ENCODE results near the gene USP16. TPM values are rescaled to one million over a fixed set of nuclear protein-coding genes. Genes with fewer than 3 reads are reported as not detected.

The USP16 gene
- total and polyA plus RNA-seq, 2 experiments from 2014 or later: 30.2 to 46.8 TPM

DNA sequence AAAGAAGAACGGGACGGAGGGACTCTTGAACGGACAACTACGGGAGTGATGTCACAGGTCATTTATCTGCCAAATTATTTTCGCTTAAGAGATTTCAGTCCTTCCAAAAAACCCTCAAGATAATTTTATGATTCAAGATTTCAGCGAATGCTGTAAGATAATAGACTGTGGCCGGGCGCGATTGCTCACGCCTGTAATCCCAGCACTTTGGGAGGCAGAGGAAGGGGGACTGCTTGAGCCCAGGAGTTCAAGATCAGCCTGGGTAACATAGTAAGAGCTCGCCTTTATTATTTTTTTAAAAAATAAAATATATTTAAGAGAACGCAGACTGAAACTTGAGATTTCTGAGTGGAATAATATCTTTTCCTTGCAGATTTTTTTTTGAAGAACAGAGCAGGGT, 5.9 kb upstream of the USP16 start:
- Histone ChIP-seq H3K9me2 (ENCODE audit: insufficient read depth) (no peaks in the 10 kb centered on the region), H3K27ac (peak overlapping the region; percentile 48), H3K4me2 (ENCODE audit: unreplicated experiment) (peak overlapping the region; percentile 59), H3K9me3 (ENCODE audit: low read depth) (no peaks in the 10 kb centered on the region), H4K20me1 (ENCODE audit: insufficient read depth) (no peaks in the 10 kb centered on the region), H3K27me3 (replicated peaks; ENCODE audit: insufficient read depth) (no peaks in the 10 kb centered on the region), H3K9ac (peak overlapping the region; percentile 83), H3F3A (ENCODE audit: insufficient read depth) (no peaks in the 10 kb centered on the region), H3K36me3 (ENCODE audit: low read depth) (no peaks in the 10 kb centered on the region), H3K4me1 (ENCODE audit: insufficient read depth) (no peaks in the 10 kb centered on the region), H3K4me3 (peak overlapping the region; percentile 76), H3K79me2 (ENCODE audit: insufficient read depth) (peaks cover 39% of the 10 kb centered on the region), H2AFZ (peak overlapping the region; percentile 75)
- 36 to 40% methylated on average over 12 of the region's 12 CpGs for WGBS, 2 experiments (ENCODE audit: low coverage in 1 of 2, low lambda C conversion rate in 2 of 2, missing lambda C conversion rate in 2 of 2)
- in situ Hi-C loops (cut with MboI): no loop called here
- TF ChIP-seq EZH2 (IDR thresholded peaks at IDR 0.05; ENCODE audit: insufficient read depth, poor library complexity, severe bottlenecking) (no peak), EZH2phosphoT487 (IDR thresholded peaks at IDR 0.05; ENCODE audit: insufficient read depth, low read depth) (no peak)
- peak; percentile 52 for DNase-seq

DNA sequence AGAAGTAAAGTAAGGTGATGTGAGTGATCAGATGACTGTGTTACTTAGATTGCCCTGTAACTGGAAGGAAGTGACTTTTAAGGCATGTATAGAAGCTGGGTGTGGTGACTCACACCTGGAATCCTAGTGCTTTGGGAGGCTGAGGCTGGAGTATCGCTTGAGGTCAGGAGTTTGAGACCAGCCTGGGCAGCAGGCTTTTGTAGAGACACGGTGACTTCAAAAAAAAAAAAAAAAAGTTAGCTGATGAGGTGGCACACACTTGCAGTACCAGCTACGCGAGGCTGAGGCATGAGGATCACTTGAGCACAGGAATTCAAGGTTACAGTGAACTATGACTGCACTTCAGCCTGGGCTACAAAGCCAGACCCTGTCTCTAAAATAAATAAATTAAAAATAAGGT, 2.3 kb upstream of the USP16 start:
- Histone ChIP-seq H3K27ac (no peak overlapping the region), H4K20me1 (ENCODE audit: insufficient read depth) (no peaks in the 10 kb centered on the region), H3K27me3 (replicated peaks; ENCODE audit: insufficient read depth) (no peaks in the 10 kb centered on the region; the same call in 1 of the 2 replicates), H3K79me2 (ENCODE audit: insufficient read depth) (peaks cover 46% of the 10 kb centered on the region), H2AFZ (no peak overlapping the region), H3K9ac (no peak overlapping the region), H3F3A (ENCODE audit: insufficient read depth) (peaks cover 12% of the 10 kb centered on the region), H3K4me3 (no peak overlapping the region), H3K4me2 (ENCODE audit: unreplicated experiment) (no peak overlapping the region), H3K9me2 (ENCODE audit: insufficient read depth) (no peaks in the 10 kb centered on the region), H3K9me3 (ENCODE audit: low read depth) (no peaks in the 10 kb centered on the region), H3K4me1 (ENCODE audit: insufficient read depth) (peaks cover 7% of the 10 kb centered on the region), H3K36me3 (ENCODE audit: low read depth) (no peaks in the 10 kb centered on the region)
- in situ Hi-C loops (cut with MboI): no loop called here
- WGBS, 2 experiments (ENCODE audit: low coverage in 1 of 2, low lambda C conversion rate in 2 of 2, missing lambda C conversion rate in 2 of 2): 76 to 77% methylated on average over 4 of the region's 4 CpGs
- TF ChIP-seq EZH2 (IDR thresholded peaks at IDR 0.05; ENCODE audit: insufficient read depth, poor library complexity, severe bottlenecking): no peak
- no peak for TF ChIP-seq EZH2phosphoT487 (IDR thresholded peaks at IDR 0.05; ENCODE audit: insufficient read depth, low read depth)
- DNase-seq: peak; percentile 16

GRCh38 chr21:29025328-29025713, 853 bp downstream of the USP16 start:
- 1 to 4% methylated on average over 6 of the region's 6 CpGs for WGBS, 2 experiments (ENCODE audit: low coverage in 1 of 2, low lambda C conversion rate in 2 of 2, missing lambda C conversion rate in 2 of 2)
- Histone ChIP-seq H3K27me3 (replicated peaks; ENCODE audit: insufficient read depth) (no peaks in the 10 kb centered on the region; the same call in 1 of the 2 replicates), H3K9ac (peak overlapping the region; percentile 94), H3K9me2 (ENCODE audit: insufficient read depth) (no peaks in the 10 kb centered on the region), H3F3A (ENCODE audit: insufficient read depth) (peaks cover 12% of the 10 kb centered on the region), H3K27ac (peak overlapping the region; percentile 96), H3K4me2 (ENCODE audit: unreplicated experiment) (peak overlapping the region; percentile 97), H3K4me1 (ENCODE audit: insufficient read depth) (peaks cover 7% of the 10 kb centered on the region), H3K9me3 (ENCODE audit: low read depth) (no peaks in the 10 kb centered on the region), H3K36me3 (ENCODE audit: low read depth) (peaks cover 9% of the 10 kb centered on the region; the same call in 1 of the 2 replicates), H2AFZ (peak overlapping the region; percentile 97), H4K20me1 (ENCODE audit: insufficient read depth) (no peaks in the 10 kb centered on the region), H3K79me2 (ENCODE audit: insufficient read depth) (peaks cover 52% of the 10 kb centered on the region), H3K4me3 (peak overlapping the region; percentile 90)
- DNase-seq: peak; percentile 71
- in situ Hi-C loops (cut with MboI): no loop called here
- TF ChIP-seq EZH2phosphoT487 (IDR thresholded peaks at IDR 0.05; ENCODE audit: insufficient read depth, low read depth) (no peak), EZH2 (IDR thresholded peaks at IDR 0.05; ENCODE audit: insufficient read depth, poor library complexity, severe bottlenecking) (no peak)

- H3K79me2 ChIP-seq (ENCODE audit: insufficient read depth): peaks cover 83% of the 10 kb centered on the region
- in situ Hi-C loops (cut with MboI): no loop called here
- no peak overlapping the region for H2AFZ ChIP-seq
- H3K36me3 ChIP-seq (ENCODE audit: low read depth): peaks cover 33% of the 10 kb centered on the region
- no peak overlapping the region for H3K4me3 ChIP-seq
- no peak overlapping the region for H3K9ac ChIP-seq
- H3K9me3 ChIP-seq (ENCODE audit: low read depth): no peaks in the 10 kb centered on the region
- H3K27ac ChIP-seq: no peak overlapping the region
- no peaks in the 10 kb centered on the region for H3K9me2 ChIP-seq (ENCODE audit: insufficient read depth)
- no peak for TF ChIP-seq EZH2 (IDR thresholded peaks at IDR 0.05; ENCODE audit: insufficient read depth, poor library complexity, severe bottlenecking)
- no peak for TF ChIP-seq EZH2phosphoT487 (IDR thresholded peaks at IDR 0.05; ENCODE audit: insufficient read depth, low read depth)
- no peak overlapping the region for H3K4me2 ChIP-seq (ENCODE audit: unreplicated experiment)
- no peak for DNase-seq
- 97 to 100% methylated on average over 1 of the region's 1 CpG for WGBS, 2 experiments (ENCODE audit: low coverage in 1 of 2, low lambda C conversion rate in 2 of 2, missing lambda C conversion rate in 2 of 2)
- H4K20me1 ChIP-seq (ENCODE audit: insufficient read depth): no peaks in the 10 kb centered on the region
- peaks cover 9% of the 10 kb centered on the region for H3F3A ChIP-seq (ENCODE audit: insufficient read depth)
- peaks cover 7% of the 10 kb centered on the region for H3K4me1 ChIP-seq (ENCODE audit: insufficient read depth)
- no peaks in the 10 kb centered on the region; the same call in 1 of the 2 replicates for H3K27me3 ChIP-seq (replicated peaks; ENCODE audit: insufficient read depth)
Measured at GRCh38 chr21:29029524-29029923, 5.1 kb downstream of the USP16 start.

- H3K36me3 ChIP-seq (ENCODE audit: low read depth): peaks cover 41% of the 10 kb centered on the region
Measured at GRCh38 chr21:29030909-29031308, 6.4 kb downstream of the USP16 start.

More at GRCh38 chr21:29030909-29031308, 6.4 kb downstream of the USP16 start:
- Histone ChIP-seq H4K20me1 (ENCODE audit: insufficient read depth) (no peaks in the 10 kb centered on the region), H3F3A (ENCODE audit: insufficient read depth) (no peaks in the 10 kb centered on the region), H3K9me2 (ENCODE audit: insufficient read depth) (no peaks in the 10 kb centered on the region), H3K4me1 (ENCODE audit: insufficient read depth) (peaks cover 3% of the 10 kb centered on the region), H3K27me3 (replicated peaks; ENCODE audit: insufficient read depth) (no peaks in the 10 kb centered on the region; the same call in 1 of the 2 replicates), H3K9me3 (ENCODE audit: low read depth) (no peaks in the 10 kb centered on the region), H3K4me2 (ENCODE audit: unreplicated experiment) (no peak overlapping the region), H3K4me3 (no peak overlapping the region), H3K79me2 (ENCODE audit: insufficient read depth) (peaks cover 74% of the 10 kb centered on the region), H3K9ac (no peak overlapping the region), H2AFZ (no peak overlapping the region), H3K27ac (no peak overlapping the region)
- 85 to 100% methylated on average over 1 of the region's 1 CpG for WGBS, 2 experiments (ENCODE audit: low coverage in 1 of 2, low lambda C conversion rate in 2 of 2, missing lambda C conversion rate in 2 of 2)
- no peak for DNase-seq
- in situ Hi-C loops (cut with MboI): no loop called here
- no peak for TF ChIP-seq EZH2phosphoT487 (IDR thresholded peaks at IDR 0.05; ENCODE audit: insufficient read depth, low read depth)
- no peak for TF ChIP-seq EZH2 (IDR thresholded peaks at IDR 0.05; ENCODE audit: insufficient read depth, poor library complexity, severe bottlenecking)

Data from GM23248 (cell line).